Fibroblast of lung (primary cell): ENCODE measurements around the gene WDR33. TPM values are rescaled to one million over a fixed set of nuclear protein-coding genes. Genes with fewer than 3 reads are reported as not detected.
"Not testable (repeated sequence)": the region's sequence is repeated elsewhere in the genome, so short reads cannot be mapped to it uniquely, and the experiment has no call there.

Experiments used
- DNase-seq, 2 donors: peaks; one replicate each; pipeline versions ENCODE4 v3.0.0 to v3.0.0-alpha.2; 2010; ENCODE audit warnings: low read depth in 2 of 2
- H2AFZ ChIP-seq: 2 replicates; pipeline ENCODE4 v1.5.1; 2012; ENCODE audit warnings: low read length, control low read depth, inconsistent platforms
- H3K27ac ChIP-seq: 2 replicates; pipeline ENCODE4 v1.5.1; 2011; ENCODE audit warnings: low read length, control low read depth; ENCODE audit not compliant: insufficient read depth
- H3K27me3 ChIP-seq: 2 replicates; pipeline ENCODE4 v1.5.1; 2011; ENCODE audit warnings: mild to moderate bottlenecking, low read length; ENCODE audit not compliant: control insufficient read depth, insufficient read depth
- H3K36me3 ChIP-seq: 2 replicates; pipeline ENCODE4 v1.5.1; 2011; ENCODE audit warnings: low read length; ENCODE audit not compliant: control insufficient read depth, insufficient read depth
- H3K4me1 ChIP-seq: 2 replicates; pipeline ENCODE4 v1.5.1; 2011; ENCODE audit warnings: low read length; ENCODE audit not compliant: control insufficient read depth, insufficient read depth; ENCODE audit errors: extremely low read depth
- H3K4me2 ChIP-seq: 2 replicates; pipeline ENCODE4 v1.5.1; 2011; ENCODE audit warnings: low read length, control low read depth; ENCODE audit not compliant: insufficient read depth; ENCODE audit errors: extremely low read depth
- H3K4me3 ChIP-seq, 4 experiments: fragments of 200-600 bp in 1 of 4; sonication (generic) in 1 of 4; replicated peaks in 1 of 4; 2 replicates each; pipeline ENCODE4 v1.5.1; 2011 to 2016; ENCODE audit warnings: low read length in 4 of 4, low read depth in 3 of 4, mild to moderate bottlenecking in 3 of 4, control low read depth in 2 of 4, inconsistent platforms in 1 of 4, mixed read lengths in 1 of 4; ENCODE audit not compliant: insufficient read depth in 1 of 4; ENCODE audit errors: control extremely low read depth in 1 of 4
- H3K79me2 ChIP-seq: 2 replicates; pipeline ENCODE4 v1.5.1; 2012; ENCODE audit warnings: mild to moderate bottlenecking, low read length, inconsistent platforms; ENCODE audit not compliant: control insufficient read depth, insufficient read depth
- H3K9ac ChIP-seq: 2 replicates; pipeline ENCODE4 v1.5.1; 2011; ENCODE audit warnings: mild to moderate bottlenecking, low read length, control low read depth; ENCODE audit not compliant: insufficient read depth
- H3K9me3 ChIP-seq: 2 replicates; pipeline ENCODE4 v1.5.1; 2012; ENCODE audit warnings: low read depth, low read length; ENCODE audit not compliant: control insufficient read depth, insufficient read depth
- H4K20me1 ChIP-seq: 2 replicates; pipeline ENCODE4 v1.5.1; 2011; ENCODE audit warnings: low read length; ENCODE audit not compliant: control insufficient read depth, insufficient read depth; ENCODE audit errors: extremely low read depth
- EZH2 ChIP-seq: IDR thresholded peaks from 2 replicates; pipeline ENCODE4 v1.5.1; 2012; ENCODE audit warnings: low read length, control low read depth, mild to moderate bottlenecking; ENCODE audit errors: missing control alignments
- polyA plus RNA-seq, 2 donors: library from polyadenylated mRNA; depleted of rRNA in 1 of 2; stranded (reverse) in 1 of 2; unstranded in 1 of 2; fragments of >200 nt; gene quantifications; 2 replicates each; pipeline ENCODE4 v1.2.1, GENCODE V29; 2011 to 2012; ENCODE audit warnings: missing spikeins in 1 of 2
- total RNA-seq: library from RNA; depleted of rRNA; stranded (reverse); fragments of >200 nt; gene quantifications from 2 replicates; pipeline ENCODE4 v1.2.1, GENCODE V29; 2014
- TF ChIP-seq, protein P1 (sequence below), 2 donors: IDR thresholded peaks in 1 of 2; conservative IDR thresholded peaks in 1 of 2; 1 replicate in 1 of 2; 2 replicates in 1 of 2; pipeline ENCODE4 v1.5.1; 2011 to 2012; ENCODE audit warnings: low read length in 2 of 2, control low read depth in 1 of 2, inconsistent platforms in 1 of 2, low read depth in 1 of 2, mild to moderate bottlenecking in 1 of 2

Gene WDR33
- total and polyA plus RNA-seq, 2 donors (not counting 1 experiment from before 2014, with no cell fraction given) = 27.2 to 28.6 TPM

DNA sequence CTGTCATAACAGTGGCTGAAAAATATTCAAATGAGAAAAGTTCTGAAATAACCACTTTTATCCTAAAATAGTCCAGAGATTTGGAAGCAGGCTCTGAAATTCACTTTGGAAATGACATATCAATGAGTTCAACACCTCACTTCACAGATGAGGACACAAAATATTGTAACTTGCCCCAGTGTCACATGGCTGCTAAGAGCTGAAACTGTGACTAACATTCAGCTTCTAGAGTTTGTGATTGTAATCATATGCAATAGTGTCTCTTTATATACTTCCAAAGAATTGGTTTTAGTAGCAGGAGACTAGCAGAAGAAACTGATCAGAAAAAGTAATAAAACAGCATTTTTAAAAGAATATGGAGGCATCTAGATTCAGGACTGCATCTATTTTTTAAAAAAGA lies 57.6 kb downstream of the WDR33 start:
- TF ChIP-seq, protein P1, sequence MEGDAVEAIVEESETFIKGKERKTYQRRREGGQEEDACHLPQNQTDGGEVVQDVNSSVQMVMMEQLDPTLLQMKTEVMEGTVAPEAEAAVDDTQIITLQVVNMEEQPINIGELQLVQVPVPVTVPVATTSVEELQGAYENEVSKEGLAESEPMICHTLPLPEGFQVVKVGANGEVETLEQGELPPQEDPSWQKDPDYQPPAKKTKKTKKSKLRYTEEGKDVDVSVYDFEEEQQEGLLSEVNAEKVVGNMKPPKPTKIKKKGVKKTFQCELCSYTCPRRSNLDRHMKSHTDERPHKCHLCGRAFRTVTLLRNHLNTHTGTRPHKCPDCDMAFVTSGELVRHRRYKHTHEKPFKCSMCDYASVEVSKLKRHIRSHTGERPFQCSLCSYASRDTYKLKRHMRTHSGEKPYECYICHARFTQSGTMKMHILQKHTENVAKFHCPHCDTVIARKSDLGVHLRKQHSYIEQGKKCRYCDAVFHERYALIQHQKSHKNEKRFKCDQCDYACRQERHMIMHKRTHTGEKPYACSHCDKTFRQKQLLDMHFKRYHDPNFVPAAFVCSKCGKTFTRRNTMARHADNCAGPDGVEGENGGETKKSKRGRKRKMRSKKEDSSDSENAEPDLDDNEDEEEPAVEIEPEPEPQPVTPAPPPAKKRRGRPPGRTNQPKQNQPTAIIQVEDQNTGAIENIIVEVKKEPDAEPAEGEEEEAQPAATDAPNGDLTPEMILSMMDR (conservative IDR thresholded peaks at IDR 0.05 in 1 of 2, IDR thresholded peaks at IDR 0.05 in 1 of 2; ENCODE audit: low read depth in 1 of 2, low read length in 2 of 2) = no peak
- no peaks in the 10 kb centered on the region for H3K4me1 ChIP-seq
- H4K20me1 ChIP-seq = no peaks in the 10 kb centered on the region
- no peaks in the 10 kb centered on the region for H3K79me2 ChIP-seq
- H3K27me3 ChIP-seq = no peaks in the 10 kb centered on the region
- H2AFZ ChIP-seq = no peak overlapping the region
- no peaks in the 10 kb centered on the region for H3K36me3 ChIP-seq
- DNase-seq = no peak
- no peaks in the 10 kb centered on the region for H3K9me3 ChIP-seq
- H3K27ac ChIP-seq = no peak overlapping the region
- H3K4me2 ChIP-seq = no peak overlapping the region
- no peak overlapping the region for H3K9ac ChIP-seq
- no peak overlapping the region for H3K4me3 ChIP-seq

DNA sequence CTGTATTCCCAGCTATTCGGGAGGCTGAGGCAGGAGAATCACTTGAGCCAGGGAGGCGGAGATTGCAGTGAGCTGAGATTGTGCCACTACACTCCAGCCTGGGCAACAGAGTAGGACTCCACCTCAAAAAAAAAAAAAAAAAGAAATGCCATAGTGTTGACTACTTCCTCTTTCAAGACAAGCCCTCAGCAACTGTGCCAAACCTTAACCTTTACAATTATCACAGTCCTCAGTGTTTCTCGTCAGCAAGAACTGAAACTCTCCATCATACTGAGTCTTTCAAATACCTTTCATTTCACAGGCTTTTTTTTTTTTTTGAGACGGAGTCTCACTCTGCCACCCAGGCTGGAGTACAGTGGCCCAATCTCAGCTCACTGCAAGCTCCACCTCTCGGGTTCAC lies 61.4 kb downstream of the WDR33 start:
- H3K79me2 ChIP-seq, H3K4me1 ChIP-seq, H2AFZ ChIP-seq, H3K27me3 ChIP-seq, H4K20me1 ChIP-seq, H3K36me3 ChIP-seq, H3K9ac ChIP-seq, H3K4me3 ChIP-seq, H3K9me3 ChIP-seq, H3K4me2 ChIP-seq, H3K27ac ChIP-seq: not testable (repeated sequence)
- DNase-seq = peak in 1 of 2 donors; percentile 77

DNA sequence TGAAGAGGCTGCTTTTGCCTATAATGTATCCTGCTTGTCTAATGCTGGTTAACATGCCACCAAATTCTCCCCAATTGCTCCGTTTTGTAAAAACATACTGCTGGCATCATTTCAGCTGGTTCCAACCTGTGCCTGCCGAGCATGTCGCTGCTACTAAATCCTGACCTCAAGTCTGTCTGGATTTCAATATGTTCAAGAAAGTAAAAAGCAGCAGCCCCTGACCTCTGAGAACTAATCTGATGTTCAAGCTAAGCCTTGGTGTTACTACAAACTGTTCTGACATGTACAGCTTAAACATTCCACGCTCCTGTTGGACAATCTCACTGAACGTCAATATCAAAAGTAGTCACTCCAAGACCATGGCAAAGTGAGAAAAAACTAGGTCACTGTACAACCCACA lies 63.4 kb downstream of the WDR33 start:
- TF ChIP-seq EZH2 = no peak
- TF ChIP-seq, protein P1 (conservative IDR thresholded peaks at IDR 0.05 in 1 of 2, IDR thresholded peaks at IDR 0.05 in 1 of 2; ENCODE audit: low read depth in 1 of 2, low read length in 2 of 2) = no peak
- Histone ChIP-seq H3K36me3 (no peaks in the 10 kb centered on the region), H3K9ac (no peak overlapping the region), H3K4me3 (no peak overlapping the region), H4K20me1 (no peaks in the 10 kb centered on the region), H3K4me1 (no peaks in the 10 kb centered on the region), H3K27me3 (no peaks in the 10 kb centered on the region), H3K27ac (no peak overlapping the region), H3K9me3 (no peaks in the 10 kb centered on the region), H3K4me2 (no peak overlapping the region), H3K79me2 (no peaks in the 10 kb centered on the region), H2AFZ (no peak overlapping the region)
- no peak for DNase-seq
